ENCODE data around the gene NAT14.

The NAT14 gene

DNA sequence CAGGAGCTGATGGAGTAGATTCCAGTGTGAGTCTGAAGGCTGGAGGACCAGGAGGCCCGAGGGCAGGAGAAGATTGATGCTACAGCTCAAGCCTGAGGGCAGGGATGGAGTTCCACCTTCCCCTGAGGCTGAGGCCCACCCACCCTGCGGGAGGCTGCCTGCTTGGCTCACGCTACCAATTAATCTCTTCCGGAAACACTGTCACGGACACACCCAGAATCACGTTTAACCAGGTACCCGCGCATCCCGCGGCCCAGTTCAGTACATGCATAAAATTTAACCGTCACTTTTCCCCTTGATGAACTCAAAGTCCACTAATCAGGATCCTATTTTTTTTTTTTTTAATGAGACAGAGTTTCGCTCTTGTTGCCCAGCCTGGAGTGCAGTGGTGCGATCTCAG lies 13.7 kb upstream of the NAT14 start:
- Histone ChIP-seq H3K27me3 (ENCODE audit: insufficient read depth, low read depth) (peaks cover 20% of the 10 kb centered on the region; the same call in 1 of the 2 replicates), H3K4me3 (IDR thresholded peaks at IDR 0.05; ENCODE audit: insufficient read depth, low read depth, low read length) (no peak overlapping the region), H3K4me2 (no peak overlapping the region), H3K36me3 (ENCODE audit: insufficient read depth) (no peaks in the 10 kb centered on the region), H3K27ac (no peak overlapping the region), H2AFZ (ENCODE audit: low read depth) (no peak overlapping the region), H3K9ac (no peak overlapping the region), H3K4me1 (ENCODE audit: low read depth, poor library complexity, severe bottlenecking) (peaks cover 9% of the 10 kb centered on the region), H3K79me2 (ENCODE audit: insufficient read depth, low read depth) (no peaks in the 10 kb centered on the region), H4K20me1 (ENCODE audit: insufficient read depth) (no peaks in the 10 kb centered on the region)
- TF ChIP-seq, protein P1, sequence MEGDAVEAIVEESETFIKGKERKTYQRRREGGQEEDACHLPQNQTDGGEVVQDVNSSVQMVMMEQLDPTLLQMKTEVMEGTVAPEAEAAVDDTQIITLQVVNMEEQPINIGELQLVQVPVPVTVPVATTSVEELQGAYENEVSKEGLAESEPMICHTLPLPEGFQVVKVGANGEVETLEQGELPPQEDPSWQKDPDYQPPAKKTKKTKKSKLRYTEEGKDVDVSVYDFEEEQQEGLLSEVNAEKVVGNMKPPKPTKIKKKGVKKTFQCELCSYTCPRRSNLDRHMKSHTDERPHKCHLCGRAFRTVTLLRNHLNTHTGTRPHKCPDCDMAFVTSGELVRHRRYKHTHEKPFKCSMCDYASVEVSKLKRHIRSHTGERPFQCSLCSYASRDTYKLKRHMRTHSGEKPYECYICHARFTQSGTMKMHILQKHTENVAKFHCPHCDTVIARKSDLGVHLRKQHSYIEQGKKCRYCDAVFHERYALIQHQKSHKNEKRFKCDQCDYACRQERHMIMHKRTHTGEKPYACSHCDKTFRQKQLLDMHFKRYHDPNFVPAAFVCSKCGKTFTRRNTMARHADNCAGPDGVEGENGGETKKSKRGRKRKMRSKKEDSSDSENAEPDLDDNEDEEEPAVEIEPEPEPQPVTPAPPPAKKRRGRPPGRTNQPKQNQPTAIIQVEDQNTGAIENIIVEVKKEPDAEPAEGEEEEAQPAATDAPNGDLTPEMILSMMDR (conservative IDR thresholded peaks at IDR 0.05; ENCODE audit: low read depth, low read length), result no peak

DNA sequence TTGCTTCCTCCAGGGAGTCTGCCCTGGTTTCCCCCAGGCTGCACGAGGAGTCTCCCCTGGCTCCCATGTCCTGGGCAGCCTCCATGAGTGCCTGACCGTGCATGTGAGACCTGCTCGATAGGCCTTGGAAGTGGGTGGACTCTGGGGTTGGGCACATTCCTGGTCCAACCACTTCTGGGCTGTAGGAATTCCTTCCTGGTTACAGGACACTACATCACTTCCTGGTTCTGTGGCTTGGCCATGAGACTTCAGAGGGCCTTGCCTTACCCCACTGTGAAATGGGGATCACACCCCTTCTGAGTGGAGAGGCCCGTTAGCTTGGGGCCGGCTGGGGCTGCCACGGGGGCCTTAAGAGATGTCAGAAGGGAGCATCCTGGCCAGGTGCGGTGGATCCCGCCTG lies 12.5 kb upstream of the NAT14 start:
- Histone ChIP-seq H3K36me3 (ENCODE audit: insufficient read depth) (no peaks in the 10 kb centered on the region), H3K27me3 (ENCODE audit: insufficient read depth, low read depth) (peaks cover 10% of the 10 kb centered on the region; the same call in 1 of the 2 replicates), H3K9ac (no peak overlapping the region), H3K4me1 (ENCODE audit: low read depth, poor library complexity, severe bottlenecking) (peaks cover 9% of the 10 kb centered on the region), H2AFZ (ENCODE audit: low read depth) (no peak overlapping the region), H3K4me2 (no peak overlapping the region), H3K27ac (no peak overlapping the region), H3K79me2 (ENCODE audit: insufficient read depth, low read depth) (0 out of 2 replicates have a peak, but pooled peaks cover under 1% of the 10 kb centered on the region), H3K4me3 (IDR thresholded peaks at IDR 0.05; ENCODE audit: insufficient read depth, low read depth, low read length) (no peak overlapping the region), H4K20me1 (ENCODE audit: insufficient read depth) (no peaks in the 10 kb centered on the region)
- TF ChIP-seq, protein P1 (conservative IDR thresholded peaks at IDR 0.05; ENCODE audit: low read depth, low read length), result no peak

DNA sequence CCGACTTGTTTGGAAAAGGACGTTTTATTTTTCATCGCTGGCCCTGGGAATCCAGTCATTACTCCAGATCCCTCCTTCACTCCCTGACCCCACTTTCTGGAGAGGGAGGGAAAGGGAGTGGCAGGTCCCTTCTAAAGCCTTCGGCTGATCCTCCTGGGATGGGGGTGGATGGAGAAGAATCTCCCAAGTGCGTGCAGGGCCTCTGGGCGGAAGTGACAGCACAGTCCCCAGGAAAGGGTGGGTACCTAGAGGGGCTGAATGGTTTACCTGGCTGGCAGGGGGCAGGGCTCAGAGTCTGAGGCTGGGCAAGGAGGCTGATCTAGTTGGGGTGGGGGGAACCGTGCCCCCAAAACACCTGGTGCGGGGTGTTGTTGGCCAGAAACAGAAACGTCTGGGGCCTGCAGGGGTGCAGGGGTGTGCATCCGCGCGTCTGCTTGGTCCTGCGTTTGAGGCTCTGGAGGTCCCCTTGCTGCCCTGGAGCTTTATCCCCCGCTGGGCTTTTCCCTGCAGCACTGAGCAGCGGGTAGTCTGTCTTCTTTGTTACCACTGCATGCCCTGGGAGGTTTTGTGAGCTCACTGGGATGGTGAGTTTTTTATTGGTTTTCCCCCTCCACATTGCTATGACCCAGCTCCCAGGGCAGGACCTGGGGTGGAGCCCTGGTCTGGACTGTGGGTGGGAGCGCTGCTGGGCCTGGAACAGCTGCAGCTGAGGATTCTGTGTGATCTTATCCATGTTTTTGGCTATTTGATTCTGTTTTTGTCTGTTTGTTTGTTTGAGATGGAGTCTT lies 11.6 kb upstream of the NAT14 start:
- Histone ChIP-seq H3K4me3 (IDR thresholded peaks at IDR 0.05; ENCODE audit: insufficient read depth, low read depth, low read length) (no peak overlapping the region), H3K27me3 (ENCODE audit: insufficient read depth, low read depth) (peaks cover 8% of the 10 kb centered on the region; the same call in 1 of the 2 replicates), H2AFZ (ENCODE audit: low read depth) (no peak overlapping the region), H3K9ac (no peak overlapping the region), H3K36me3 (ENCODE audit: insufficient read depth) (no peaks in the 10 kb centered on the region), H3K4me2 (no peak overlapping the region), H4K20me1 (ENCODE audit: insufficient read depth) (no peaks in the 10 kb centered on the region), H3K79me2 (ENCODE audit: insufficient read depth, low read depth) (peaks cover 6% of the 10 kb centered on the region; the same call in 1 of the 2 replicates), H3K27ac (no peak overlapping the region), H3K4me1 (ENCODE audit: low read depth, poor library complexity, severe bottlenecking) (peaks cover 9% of the 10 kb centered on the region)
- TF ChIP-seq, protein P1 (conservative IDR thresholded peaks at IDR 0.05; ENCODE audit: low read depth, low read length), result no peak

DNA sequence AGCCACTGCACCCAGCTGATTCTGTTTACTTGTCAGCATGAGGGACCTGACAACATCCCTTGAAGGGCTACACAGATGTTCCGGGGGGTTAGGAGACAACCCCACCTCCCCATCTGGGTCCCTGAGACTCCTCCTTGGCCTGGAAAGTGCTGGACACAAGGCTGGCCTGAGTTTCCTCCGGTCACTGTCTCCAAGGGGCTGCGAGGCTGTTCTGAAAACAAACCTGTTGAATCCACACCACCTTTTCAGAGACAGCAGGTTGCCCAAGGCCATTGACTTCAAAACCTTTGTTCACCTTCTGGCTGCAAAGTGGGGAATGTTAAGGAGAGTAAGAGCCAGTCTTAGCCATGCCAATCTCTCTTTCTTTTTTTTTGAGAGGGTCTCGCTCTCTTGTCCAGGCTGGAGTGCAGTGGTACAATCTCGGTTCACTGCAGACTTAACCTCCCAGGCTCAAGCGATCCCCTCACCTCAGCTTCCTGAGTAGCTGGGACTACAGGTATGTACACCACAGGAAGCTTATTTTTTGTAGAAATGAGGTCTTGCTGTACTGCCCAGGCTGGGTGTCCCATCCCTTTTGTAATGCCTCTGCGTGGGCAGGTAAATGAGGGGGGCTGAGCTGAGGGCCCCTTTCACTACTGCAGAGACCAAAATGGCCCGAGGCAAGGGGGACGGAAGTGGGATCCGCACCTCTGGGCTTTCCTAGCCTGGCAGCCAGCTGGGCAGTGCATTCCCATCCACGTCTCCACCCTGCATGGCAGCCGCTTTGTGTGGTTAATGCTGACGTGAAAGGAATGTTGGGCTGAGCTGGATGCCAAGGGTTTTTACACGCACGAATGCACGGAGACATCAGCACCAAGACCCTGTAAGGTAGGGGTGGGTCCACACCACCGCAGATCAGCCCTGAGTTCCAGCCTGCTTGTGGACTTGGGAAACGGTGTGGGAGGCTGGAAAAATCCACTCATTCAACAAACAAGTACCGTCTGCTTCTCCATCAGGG lies 10.4 kb upstream of the NAT14 start:
- TF ChIP-seq, protein P1 (conservative IDR thresholded peaks at IDR 0.05; ENCODE audit: low read depth, low read length), result no peak
- Histone ChIP-seq H3K36me3 (ENCODE audit: insufficient read depth) (no peaks in the 10 kb centered on the region), H3K9ac (no peak overlapping the region), H3K4me1 (ENCODE audit: low read depth, poor library complexity, severe bottlenecking) (peaks cover 17% of the 10 kb centered on the region), H3K4me3 (IDR thresholded peaks at IDR 0.05; ENCODE audit: insufficient read depth, low read depth, low read length) (no peak overlapping the region), H4K20me1 (ENCODE audit: insufficient read depth) (no peaks in the 10 kb centered on the region), H3K4me2 (no peak overlapping the region), H3K27ac (no peak overlapping the region), H3K27me3 (ENCODE audit: insufficient read depth, low read depth) (peaks cover 8% of the 10 kb centered on the region; the same call in 1 of the 2 replicates), H3K79me2 (ENCODE audit: insufficient read depth, low read depth) (peaks cover 10% of the 10 kb centered on the region; the same call in 1 of the 2 replicates), H2AFZ (ENCODE audit: low read depth) (no peak overlapping the region)
